ENCODE results near the gene MAST2. TPM values are rescaled to one million over a fixed set of nuclear protein-coding genes. Genes with fewer than 3 reads are reported as not detected.

MAST2 gene
- total and polyA plus RNA-seq, 2 of the 4 experiments (the other 2 are of a cell fraction) = 14.2 to 41.0 TPM

GRCh38 chr1:45983967-45984366, 180.6 kb downstream of the MAST2 start:
- H4K8ac ChIP-seq (ENCODE audit: low read depth in 2 of 2, low read length in 2 of 2) = no peak overlapping the region
- H2AK5ac ChIP-seq (ENCODE audit: low read depth, low read length) = no peak overlapping the region
- H3K9me1 ChIP-seq (ENCODE audit: insufficient read depth, low read length) = 0 out of 2 replicates have a peak, but pooled peaks cover 5% of the 10 kb centered on the region
- H4K91ac ChIP-seq (ENCODE audit: insufficient read depth, low read depth, low read length) = no peak overlapping the region
- no peak overlapping the region for H2AK9ac ChIP-seq (replicated peaks; ENCODE audit: low read depth, low read length, poor library complexity)
- H3K4ac ChIP-seq (ENCODE audit: low read depth, low read length) = no peak overlapping the region
- no peak overlapping the region for H2BK20ac ChIP-seq (ENCODE audit: low read depth, low read length)
- intact Hi-C loops (cut with micrococcal nuclease) (no loop called here), in situ Hi-C loops (cut with MboI; ENCODE audit: low sequenced_read_pairs) (no loop called here), dilution Hi-C loops (cut with HindIII; ENCODE audit: low sequenced_read_pairs, unreplicated experiment) (no loop called here)
- H3K27me3 ChIP-seq (ENCODE audit: control insufficient read depth, insufficient read depth, low read length) = no peaks in the 10 kb centered on the region
- TF ChIP-seq POLR2A (IDR thresholded peaks at IDR 0.05; ENCODE audit: low read depth, low read length) (no peak), FOS (IDR thresholded peaks at IDR 0.05; ENCODE audit: low read depth, low read length) (no peak), MAZ (IDR thresholded peaks at IDR 0.05; ENCODE audit: borderline replicate concordance, low read depth, low read length) (no peak), MAFK (IDR thresholded peaks at IDR 0.05; ENCODE audit: low read depth, low read length) (peak; percentile 59; the same call in 1 of the 2 replicates), NFE2L2 (IDR thresholded peaks at IDR 0.05; ENCODE audit: low read depth, low read length) (no peak), CTCF (conservative IDR thresholded peaks at IDR 0.05; ENCODE audit: low read depth, low read length) (no peak), SMC3 (IDR thresholded peaks at IDR 0.05; ENCODE audit: low read depth, low read length) (no peak), RCOR1 (IDR thresholded peaks at IDR 0.05; ENCODE audit: insufficient replicate concordance, low read length) (no peak)
- no peak overlapping the region for H2BK5ac ChIP-seq (ENCODE audit: low read depth, low read length, poor library complexity, severe bottlenecking)
- H3K9ac ChIP-seq (ENCODE audit: low read depth, low read length) = no peak overlapping the region
- H3K79me1 ChIP-seq (ENCODE audit: low read depth in 1 of 2, low read length in 2 of 2) = peaks cover 23 to 25% of the 10 kb centered on the region in 2 experiments; a peak in 3 of 4 replicates
- no peak for DNase-seq
- no peak overlapping the region for H3K18ac ChIP-seq (ENCODE audit: low read depth, low read length)
- H3K4me1 ChIP-seq (ENCODE audit: control insufficient read depth, insufficient read depth, low read length) = no peaks in the 10 kb centered on the region
- no peak overlapping the region for H4K5ac ChIP-seq (ENCODE audit: low read depth, low read length)
- H2AFZ ChIP-seq (replicated peaks; ENCODE audit: low read length, poor library complexity) = no peak overlapping the region
- H3K36me3 ChIP-seq (ENCODE audit: control insufficient read depth, insufficient read depth, low read length) = peaks cover 1% of the 10 kb centered on the region; the same call in 1 of the 2 replicates
- BruUV-seq (replicated peaks) = no TSS peak
- no peak overlapping the region for H3K4me2 ChIP-seq (ENCODE audit: low read depth, low read length)
- H2BK15ac ChIP-seq (ENCODE audit: low read depth, low read length) = no peak overlapping the region
- POLR2A ChIA-PET (ENCODE audit: unreplicated experiment) = no interaction called here
- H3K4me3 ChIP-seq (ENCODE audit: insufficient read depth, low read depth, low read length) = no peak overlapping the region
- no peak overlapping the region for H3K56ac ChIP-seq (ENCODE audit: extremely low read depth, insufficient read depth, low read length)
- H3K14ac ChIP-seq (replicated peaks; ENCODE audit: low read depth, low read length) = no peak overlapping the region
- no peaks in the 10 kb centered on the region for H4K20me1 ChIP-seq (ENCODE audit: insufficient read depth, low read length)
- ATAC-seq (ENCODE audit: low read depth) = no peak
- no peak overlapping the region for H3K23ac ChIP-seq (ENCODE audit: low read depth, low read length)
- H2BK120ac ChIP-seq (ENCODE audit: low read depth, low read length) = no peak overlapping the region
- H3K9me3 ChIP-seq (ENCODE audit: control insufficient read depth, insufficient read depth, low read length) = no peaks in the 10 kb centered on the region
- no peak overlapping the region for H3K27ac ChIP-seq (ENCODE audit: insufficient read depth, low read length)
- CTCF ChIA-PET = no interaction called here

Measured in IMR-90 (cell line).